Measurements from ENCODE around the gene OR10H1.
"Not testable (repeated sequence)": the region's sequence is repeated elsewhere in the genome, so short reads cannot be mapped to it uniquely, and the experiment has no call there.

Gene OR10H1

DNA sequence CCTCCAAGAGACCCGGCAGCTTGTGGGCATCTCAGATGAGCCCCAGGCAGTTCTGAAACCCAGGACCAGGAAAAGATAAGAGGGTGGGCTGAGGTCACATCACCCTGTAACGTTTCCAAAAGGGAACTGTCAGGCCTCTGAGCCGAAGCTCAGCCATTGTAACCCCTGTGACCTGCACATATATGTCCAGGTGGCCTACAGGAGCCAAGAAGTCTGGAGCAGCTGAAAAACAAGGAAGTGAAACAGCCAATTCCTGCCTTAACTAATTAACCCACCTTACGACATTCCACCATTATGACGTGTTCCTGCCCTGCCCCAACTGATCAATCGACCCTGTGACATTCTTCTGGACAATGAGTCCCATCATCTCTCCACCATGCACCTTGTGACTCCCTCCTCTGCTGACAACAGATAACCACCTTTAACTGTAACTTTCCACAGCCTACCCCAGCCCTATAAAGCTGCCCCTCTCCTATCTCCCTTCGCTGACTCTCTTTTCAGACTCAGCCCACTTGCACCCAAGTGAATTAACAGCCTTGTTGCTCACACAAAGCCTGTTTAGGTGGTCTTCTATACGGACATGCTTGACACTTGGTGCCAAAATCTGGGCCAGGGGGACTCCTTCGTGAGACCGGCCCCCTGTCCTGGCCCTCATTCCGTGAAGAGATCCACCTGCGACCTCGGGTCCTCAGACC is 13.3 kb upstream of the OR10H1 start:
- DNase-seq (ENCODE audit: low read depth in 2 of 2), result not testable (repeated sequence)

- DNase-seq (ENCODE audit: low read depth in 2 of 2), result no peak
Observed at GRCh38 chr19:15828121-15828610, 12.7 kb upstream of the OR10H1 start.

DNA sequence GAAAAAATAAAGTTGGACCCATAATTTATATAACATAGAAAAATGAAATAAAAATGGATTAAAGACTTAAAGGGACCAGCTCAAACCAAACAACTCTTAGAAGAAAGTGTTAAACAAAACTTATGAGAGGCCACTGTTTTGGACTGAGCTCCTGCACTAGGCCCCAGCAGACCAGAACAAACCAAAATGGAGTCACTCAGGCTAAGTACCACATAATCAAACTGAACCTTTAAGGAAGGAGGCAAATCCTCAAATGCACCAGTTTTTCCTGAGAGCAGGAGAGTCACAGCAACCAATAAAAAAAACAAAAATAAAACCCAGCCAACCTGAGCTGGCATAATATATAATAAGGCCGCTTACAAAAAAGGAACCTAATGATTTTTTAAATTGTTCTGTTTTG is 10.3 kb upstream of the OR10H1 start:
- DNase-seq (ENCODE audit: low read depth in 2 of 2), result no peak

GRCh38 chr19:15820646-15821045 is 5.2 kb upstream of the OR10H1 start:
- no peak for DNase-seq (ENCODE audit: low read depth in 2 of 2)

DNA sequence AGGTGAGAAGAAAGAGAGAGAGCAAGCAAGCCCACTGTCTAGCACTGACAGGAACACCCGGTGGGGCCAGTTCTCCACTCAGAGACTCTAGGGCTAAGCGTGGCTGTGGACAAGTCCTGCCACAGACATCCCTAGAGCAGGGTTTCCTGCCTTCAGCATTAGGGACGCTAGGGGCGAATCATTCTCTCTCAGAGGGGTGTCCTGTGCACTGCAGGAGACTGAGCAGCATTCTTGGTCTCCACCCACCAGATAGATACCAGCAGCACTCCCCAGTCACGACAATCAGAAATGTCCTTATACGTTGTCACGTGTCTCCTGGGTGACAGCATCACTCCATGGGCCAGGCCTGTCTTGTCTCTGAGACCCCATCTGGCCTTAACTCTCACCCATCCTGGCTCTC is 1.5 kb downstream of the OR10H1 start:
- DNase-seq (ENCODE audit: low read depth in 2 of 2), result no peak

DNA sequence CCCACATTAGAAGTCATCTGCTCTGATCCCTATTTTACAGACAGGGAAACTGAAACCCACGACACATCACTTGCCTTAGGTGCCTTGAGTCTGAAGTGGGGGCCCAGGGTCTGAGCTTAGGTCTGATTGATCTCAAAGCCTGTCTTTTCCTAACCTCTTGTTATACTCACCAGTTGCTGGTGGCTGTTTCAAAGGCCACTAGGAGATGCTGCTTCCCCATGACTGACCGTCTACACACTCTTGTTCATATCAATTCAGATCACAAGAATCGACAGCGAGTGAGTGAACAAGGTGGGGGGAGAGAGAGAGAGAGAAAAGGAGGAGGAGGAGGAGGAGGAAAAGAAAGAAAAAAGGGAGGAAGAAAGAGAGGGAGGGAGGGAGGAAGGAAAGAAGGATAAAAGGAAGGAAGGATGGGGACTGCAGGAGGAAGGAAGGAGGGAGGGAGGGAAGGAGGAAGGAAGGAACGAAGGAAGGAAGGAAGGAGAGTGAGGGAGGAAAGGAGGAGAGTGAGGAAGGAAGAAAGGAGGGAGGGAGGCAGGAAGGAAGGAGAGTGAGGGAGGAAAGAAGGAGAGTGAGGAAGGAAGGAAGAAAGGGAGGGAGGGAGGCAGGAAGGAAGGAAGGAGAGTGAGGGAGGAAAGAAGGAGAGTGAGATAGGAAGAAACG is 3.3 kb downstream of the OR10H1 start:
- DNase-seq (ENCODE audit: low read depth in 2 of 2), result no peak

DNA sequence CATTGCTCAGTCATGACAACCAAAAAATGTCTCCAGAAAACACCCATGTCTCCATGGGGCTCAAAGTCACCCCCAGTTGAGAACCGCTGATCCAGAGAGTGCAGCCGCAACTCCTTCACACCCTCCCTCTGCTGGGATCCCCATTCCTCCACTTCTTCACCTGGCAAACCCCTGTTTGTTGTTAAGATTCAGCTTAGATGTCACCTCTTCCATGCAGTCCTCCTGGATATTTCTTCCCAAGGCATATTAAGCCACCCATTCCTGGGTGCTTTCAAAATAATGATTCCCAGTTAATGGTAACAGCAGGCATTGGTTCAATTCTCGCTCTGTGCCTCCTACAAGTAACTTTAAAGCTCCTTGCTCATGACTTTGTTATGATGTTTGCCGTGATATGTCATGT is 4.0 kb downstream of the OR10H1 start:
- DNase-seq (ENCODE audit: low read depth in 2 of 2), result no peak

DNA sequence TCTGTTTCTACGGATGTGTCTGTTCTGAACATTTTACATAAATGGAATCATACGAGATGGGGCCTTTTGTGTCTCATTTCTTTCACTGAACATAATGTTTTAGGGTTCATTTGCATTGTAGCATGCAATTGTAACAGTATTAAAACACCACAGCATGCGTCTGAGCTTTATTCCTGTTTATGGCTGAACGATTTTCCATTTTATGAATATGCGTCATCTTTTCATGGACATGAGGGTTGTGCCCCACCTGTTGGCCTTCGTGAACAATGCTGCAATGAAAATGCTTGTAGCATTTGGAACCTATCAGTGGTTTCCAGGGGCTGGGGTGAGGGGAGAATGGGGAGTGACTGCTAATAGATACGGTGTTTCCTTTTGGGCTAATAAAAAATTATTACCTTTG is 5.1 kb downstream of the OR10H1 start:
- DNase-seq (ENCODE audit: low read depth in 2 of 2), result no peak

GRCh38 chr19:15794279-15794678 is 21.2 kb downstream of the OR10H1 start:
- not testable (repeated sequence) for DNase-seq (ENCODE audit: low read depth in 2 of 2)

GRCh38 chr19:15790096-15790495 is 25.4 kb downstream of the OR10H1 start:
- no peak for DNase-seq (ENCODE audit: low read depth in 2 of 2)

DNA sequence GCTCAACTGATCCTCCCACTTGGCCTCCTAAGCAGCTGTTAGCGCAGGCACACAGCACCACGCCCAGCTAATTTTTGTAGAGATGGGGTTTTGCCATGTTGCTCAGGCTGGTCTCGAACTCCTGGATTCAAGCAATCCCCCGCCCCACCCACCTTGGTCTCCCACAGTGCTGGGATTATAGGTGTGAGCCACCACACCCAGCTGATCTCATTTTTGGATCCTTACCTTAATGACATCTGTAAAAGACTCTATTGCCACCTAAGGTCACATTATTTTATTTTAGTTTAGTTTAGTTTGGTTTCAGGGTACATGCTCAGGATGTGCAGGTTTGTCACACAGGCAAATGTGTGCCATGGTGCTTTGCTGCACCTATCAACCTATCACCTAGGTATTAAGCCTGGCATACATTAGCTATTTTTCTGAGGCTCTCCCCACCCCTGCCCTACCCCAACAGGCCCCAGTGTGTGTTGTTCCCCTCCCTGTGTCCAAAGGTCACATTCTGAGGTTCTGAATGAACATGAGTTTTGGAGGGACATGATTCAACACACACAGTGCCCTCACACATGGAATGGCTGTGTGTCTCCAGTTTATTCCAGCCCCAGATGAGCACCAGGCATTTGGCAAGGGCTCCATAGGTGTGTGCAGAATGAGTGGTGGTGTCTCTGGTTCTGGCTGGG is 26.7 kb downstream of the OR10H1 start:
- DNase-seq (ENCODE audit: low read depth in 2 of 2), result no peak

- no peak for DNase-seq (ENCODE audit: low read depth in 2 of 2)
Observed at GRCh38 chr19:15787611-15788155, 27.8 kb downstream of the OR10H1 start, which contains the start of gene OR10H5. Gene OR10H5 (plus strand): TSS chr19:15787661. CDS start chr19:15794049, 6,388 bp downstream.

DNA sequence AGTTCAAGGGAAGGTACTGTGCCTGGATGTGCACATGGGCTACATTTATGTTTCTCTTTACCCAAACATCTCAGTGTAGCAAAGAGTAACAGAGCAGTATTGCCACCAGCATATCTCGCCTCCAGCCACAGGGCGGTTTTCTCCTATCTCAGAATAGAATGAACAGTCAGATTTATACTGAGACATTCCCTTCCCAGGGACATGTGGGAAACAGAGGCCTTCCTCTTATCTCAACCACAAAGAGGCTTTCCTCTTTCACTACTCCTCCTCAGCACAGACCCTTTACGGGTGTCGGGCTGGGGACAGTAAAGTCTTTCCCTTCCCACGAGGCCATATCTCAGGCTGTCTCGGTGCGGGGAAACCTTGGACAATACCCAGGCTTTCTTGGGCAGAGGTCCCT is 32.6 kb downstream of the OR10H1 start:
- not testable (repeated sequence) for DNase-seq (ENCODE audit: low read depth in 2 of 2)

GRCh38 chr19:15782211-15782610 is 33.3 kb downstream of the OR10H1 start:
- no peak for DNase-seq (ENCODE audit: low read depth in 2 of 2)

DNA sequence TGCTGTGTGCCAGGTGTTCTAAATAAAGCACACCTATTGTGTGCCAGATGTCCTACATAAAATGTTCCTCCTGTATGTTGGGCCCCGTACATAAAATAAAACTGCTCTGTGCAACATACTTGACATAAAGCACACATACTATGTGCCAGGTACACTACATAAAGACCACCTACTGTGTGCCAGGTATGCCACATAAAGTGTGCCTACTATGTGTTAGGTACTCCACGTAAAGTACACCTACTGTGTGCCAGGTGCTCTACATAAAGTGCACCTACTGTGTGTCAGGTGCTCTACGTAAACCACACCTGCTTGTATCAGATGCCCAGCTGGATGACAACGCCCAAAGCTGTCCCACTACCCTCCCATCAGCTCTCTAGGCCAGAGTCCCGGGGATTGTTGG is 33.8 kb downstream of the OR10H1 start:
- no peak for DNase-seq (ENCODE audit: low read depth in 2 of 2)

DNA sequence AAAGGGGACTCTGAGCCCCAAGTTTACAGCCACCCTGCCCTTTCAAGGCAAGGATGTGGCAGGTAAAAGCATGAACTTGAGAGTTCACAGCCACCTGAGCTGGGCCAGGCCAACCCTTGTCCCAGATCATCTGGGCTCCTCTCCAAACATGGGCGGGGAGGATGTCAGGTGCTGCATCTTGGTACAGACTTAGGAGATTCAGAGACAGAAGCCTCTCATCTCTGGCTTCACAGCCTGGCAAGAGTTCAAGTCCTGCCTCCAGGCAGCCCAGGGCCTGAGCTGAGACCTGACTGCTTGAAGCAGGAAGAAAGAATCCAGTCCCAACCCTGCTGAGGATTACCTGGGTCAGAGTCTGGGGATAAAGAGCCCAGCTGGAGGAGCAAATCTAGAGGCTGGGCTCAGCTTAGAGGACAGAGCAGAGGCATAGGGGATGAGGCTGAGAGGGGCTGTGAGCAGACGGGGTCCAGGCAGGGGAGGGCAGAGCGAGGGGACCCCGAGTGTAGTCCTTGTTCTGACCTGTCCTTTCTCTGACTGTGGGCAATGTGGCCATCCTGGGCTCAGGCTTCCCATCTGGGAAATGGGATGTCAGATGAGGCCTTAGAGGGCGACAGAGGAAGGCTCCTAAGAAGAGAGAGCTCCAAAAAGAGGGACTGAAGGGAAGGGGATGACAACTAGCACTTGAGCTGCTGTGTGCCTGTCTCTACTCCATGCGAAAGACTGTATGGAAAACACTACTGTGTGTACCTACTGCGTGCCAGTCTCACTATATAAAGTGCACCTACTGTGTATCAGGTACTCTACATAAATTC is 34.6 kb downstream of the OR10H1 start:
- no peak for DNase-seq (ENCODE audit: low read depth in 2 of 2)

DNA sequence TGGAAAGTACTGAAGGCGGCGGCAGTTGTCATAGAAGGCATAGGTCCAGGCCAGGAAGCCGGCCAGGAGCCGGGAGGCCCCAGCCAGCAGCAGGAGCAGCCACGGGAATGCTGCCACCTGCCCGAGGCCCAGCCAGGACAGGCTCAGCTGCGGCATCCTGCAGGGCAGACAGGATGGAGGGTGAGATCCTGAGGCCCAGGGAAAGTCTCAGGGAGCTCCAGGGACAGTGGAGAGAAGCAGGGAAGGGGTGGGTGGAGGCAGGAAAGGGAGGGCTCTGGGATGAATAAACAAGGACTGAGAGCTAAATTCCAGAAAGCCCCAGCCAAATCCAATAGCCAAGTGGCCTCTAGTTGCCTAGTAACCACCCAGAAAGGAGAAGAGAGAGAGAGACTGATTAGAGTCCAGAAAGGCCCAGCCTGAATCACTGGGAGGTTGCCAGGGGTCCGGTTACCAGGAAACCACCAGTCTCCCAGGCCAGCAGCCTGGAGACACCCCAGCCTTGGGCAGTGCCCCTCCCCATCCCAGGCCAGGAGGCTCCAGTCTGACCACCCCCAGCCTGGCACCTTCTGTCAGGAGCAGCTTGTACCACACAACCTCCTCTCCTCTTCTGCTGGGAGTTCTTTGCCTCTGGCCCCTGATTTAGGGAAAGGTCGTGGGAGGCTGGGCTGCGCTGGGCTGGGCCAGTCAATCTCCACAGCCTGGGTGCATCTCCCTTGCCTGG is 35.5 kb downstream of the OR10H1 start:
- no peak for DNase-seq (ENCODE audit: low read depth in 2 of 2)

GRCh38 chr19:15776991-15777970 is 38.2 kb downstream of the OR10H1 start:
- DNase-seq (ENCODE audit: low read depth in 2 of 2), result no peak

- DNase-seq (ENCODE audit: low read depth in 2 of 2), result no peak
Observed at GRCh38 chr19:15776264-15776663, 39.2 kb downstream of the OR10H1 start.

DNA sequence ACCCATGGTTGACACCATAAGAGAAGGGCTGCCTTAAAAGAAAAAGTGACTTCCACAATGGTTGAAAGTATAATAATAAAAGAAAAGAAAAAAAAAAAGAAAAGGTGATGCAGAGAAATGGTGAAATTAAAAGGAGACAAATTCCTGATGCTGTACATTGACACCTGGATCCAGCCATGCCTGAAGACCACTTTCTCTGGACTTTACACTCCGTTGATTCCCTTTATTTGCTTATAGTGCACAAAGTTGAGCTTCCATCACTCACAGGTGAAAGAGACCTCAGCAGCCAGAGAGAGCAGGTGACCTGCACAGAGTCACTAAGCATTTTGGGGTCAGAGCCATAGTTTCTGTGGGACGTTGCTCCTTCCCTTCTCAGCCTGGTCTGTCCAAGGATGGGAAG is 40.2 kb downstream of the OR10H1 start:
- DNase-seq (ENCODE audit: low read depth in 2 of 2), result no peak

Measured in activated CD4-positive, alpha-beta T cell treated with anti-CD3 and anti-CD28 coated beads for 24 hours (primary cell).